GM18511 (cell line): ENCODE measurements around the gene EYS.
A peak's percentile ranks its signal among the peaks of the same experiment; 100 is the strongest.
"Not testable (repeated sequence)": the region's sequence is repeated elsewhere in the genome, so short reads cannot be mapped to it uniquely, and the experiment has no call there.

Experiments used
- ATAC-seq: cut with Tn5 transposase; IDR thresholded peaks from one replicate; pipeline ENCODE4 v1.9.1; 2021; ENCODE audit warnings: mild to moderate bottlenecking, moderate library complexity; ENCODE audit not compliant: unreplicated experiment

Gene EYS

DNA sequence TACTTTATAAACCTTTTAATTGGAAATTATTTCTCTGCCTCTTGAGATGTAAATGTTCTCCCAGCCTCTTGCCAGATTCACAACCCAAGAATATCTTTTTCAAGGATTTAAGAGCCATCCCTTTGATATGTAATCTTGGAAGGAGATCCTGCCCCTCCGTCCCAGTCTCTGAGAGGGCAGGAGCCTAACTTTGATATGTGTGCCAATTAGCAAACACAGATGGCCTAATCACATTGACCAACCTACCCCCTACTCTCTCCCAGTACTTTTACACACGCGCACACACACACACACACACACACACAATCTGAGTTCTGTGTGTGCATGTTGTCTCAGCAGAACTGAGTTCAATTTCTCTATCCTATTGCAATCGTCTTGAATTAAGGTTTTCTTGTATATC lies 1447.7 kb downstream of the EYS start:
- ATAC-seq = no peak

- ATAC-seq = no peak
Measured at GRCh38 chr6:64258752-64259151, 1448.3 kb downstream of the EYS start.

- no peak for ATAC-seq
Measured at GRCh38 chr6:64258302-64258701, 1448.7 kb downstream of the EYS start.

DNA sequence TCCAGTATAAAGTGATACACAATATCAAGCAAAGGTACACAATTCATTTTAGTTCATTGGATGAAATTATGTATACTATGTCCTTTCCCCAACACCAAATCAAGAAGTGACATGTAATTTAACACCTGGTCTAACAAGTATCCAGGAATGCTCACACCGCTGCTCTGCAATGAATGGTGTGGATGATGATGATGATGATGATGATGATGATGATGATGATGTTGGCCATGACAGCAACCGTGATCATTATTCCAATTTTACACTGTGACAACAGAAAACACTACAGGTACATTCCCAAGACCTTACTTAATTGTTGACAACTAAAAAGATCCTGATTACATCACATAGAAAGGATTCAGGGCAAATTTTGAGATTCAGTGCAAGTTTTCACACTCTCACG lies 1449.4 kb downstream of the EYS start:
- no peak for ATAC-seq

- ATAC-seq = no peak
Measured at GRCh38 chr6:64256483-64256882, 1450.5 kb downstream of the EYS start.

DNA sequence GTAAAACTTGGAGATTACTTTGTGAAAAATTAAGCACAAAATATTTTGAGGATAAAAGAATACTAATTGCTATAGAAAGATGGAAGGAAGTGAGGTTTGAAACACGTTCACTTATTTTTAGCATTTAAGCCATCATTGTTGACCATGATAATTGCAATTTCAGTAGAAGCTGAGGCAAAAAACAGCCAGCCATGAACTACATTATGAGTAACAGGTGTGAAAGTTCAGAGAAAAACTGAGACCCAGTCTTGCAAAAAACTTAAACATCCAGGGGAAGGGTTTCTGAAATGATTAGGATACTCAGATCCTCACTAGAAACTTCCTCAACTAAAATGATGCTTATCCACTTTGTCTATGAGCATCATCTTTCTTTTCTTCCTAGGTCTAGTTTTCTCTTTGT lies 1452.0 kb downstream of the EYS start:
- ATAC-seq = peak; percentile 49

DNA sequence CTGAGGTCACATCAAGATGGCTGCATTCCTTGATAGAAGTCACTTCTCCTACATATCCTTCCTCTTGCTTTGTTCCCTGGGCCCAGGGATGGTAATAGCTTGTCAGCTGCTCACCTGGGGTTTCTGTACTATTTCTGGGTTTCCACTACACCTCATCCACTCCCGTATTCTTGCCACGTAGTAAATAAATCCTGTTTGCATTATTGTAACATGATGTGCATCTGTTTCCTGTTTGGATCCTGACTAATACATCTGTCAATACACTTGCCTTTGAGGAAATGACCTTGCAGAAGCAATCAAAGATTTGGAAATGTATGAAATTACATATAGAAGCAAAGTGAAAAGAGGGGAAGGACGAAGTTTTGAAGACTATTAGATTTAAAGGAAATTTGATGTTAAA lies 1452.5 kb downstream of the EYS start:
- no peak for ATAC-seq

GRCh38 chr6:64252256-64252655 lies 1454.8 kb downstream of the EYS start:
- no peak for ATAC-seq

- ATAC-seq = no peak
Measured at GRCh38 chr6:64250126-64250525, 1456.9 kb downstream of the EYS start.

GRCh38 chr6:64249115-64249514 lies 1457.9 kb downstream of the EYS start:
- no peak for ATAC-seq

DNA sequence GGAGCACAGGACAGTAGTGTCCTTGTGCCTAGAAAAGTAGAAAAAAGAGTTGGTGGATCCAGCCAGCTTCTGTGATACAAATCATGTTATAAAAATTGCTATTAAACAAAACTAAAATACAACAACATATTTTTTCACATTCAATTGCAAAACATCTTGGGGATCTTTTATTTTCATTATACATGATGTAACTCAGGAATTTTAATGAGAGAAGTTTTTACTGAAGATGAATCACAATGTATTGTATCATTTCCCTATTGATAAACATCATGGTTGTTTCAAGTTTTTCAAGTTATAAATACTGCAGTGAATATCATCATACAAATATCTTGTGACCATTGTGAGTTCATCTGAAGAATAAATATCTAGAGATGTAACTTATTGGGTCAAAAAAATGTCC lies 1463.4 kb downstream of the EYS start:
- no peak for ATAC-seq

- ATAC-seq = not testable (repeated sequence)
Measured at GRCh38 chr6:64238908-64239307, 1468.1 kb downstream of the EYS start.

GRCh38 chr6:64238071-64238470 lies 1469.0 kb downstream of the EYS start:
- ATAC-seq = no peak

GRCh38 chr6:64233746-64234145 lies 1473.3 kb downstream of the EYS start:
- no peak for ATAC-seq

- ATAC-seq = no peak
Measured at GRCh38 chr6:64231928-64232327, 1475.1 kb downstream of the EYS start.

- no peak for ATAC-seq
Measured at GRCh38 chr6:64230530-64230929, 1476.5 kb downstream of the EYS start.

- ATAC-seq = no peak
Measured at GRCh38 chr6:64227863-64228262, 1479.2 kb downstream of the EYS start.

DNA sequence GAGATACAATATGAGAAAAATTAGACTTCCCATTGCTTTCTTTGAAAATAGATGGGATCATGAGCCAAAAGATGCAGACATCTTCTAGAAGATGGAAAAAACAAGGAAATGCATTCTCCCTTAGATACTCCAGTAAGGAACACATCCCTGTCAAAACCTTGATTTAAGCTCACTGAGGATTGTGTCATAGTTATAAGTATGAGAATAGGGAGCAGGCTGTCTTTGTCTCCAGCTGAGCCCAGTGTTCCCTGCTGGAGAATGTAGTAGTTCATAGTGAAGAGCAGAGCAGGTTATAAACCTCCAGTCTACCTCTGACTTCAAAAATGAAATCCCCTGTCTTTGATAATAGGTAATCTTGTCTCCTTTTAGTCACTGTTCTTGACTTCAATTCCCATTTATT lies 1481.5 kb downstream of the EYS start:
- no peak for ATAC-seq

- ATAC-seq = no peak
Measured at GRCh38 chr6:64224819-64225218, 1482.2 kb downstream of the EYS start.

- no peak for ATAC-seq
Measured at GRCh38 chr6:64221776-64222175, 1485.2 kb downstream of the EYS start.

DNA sequence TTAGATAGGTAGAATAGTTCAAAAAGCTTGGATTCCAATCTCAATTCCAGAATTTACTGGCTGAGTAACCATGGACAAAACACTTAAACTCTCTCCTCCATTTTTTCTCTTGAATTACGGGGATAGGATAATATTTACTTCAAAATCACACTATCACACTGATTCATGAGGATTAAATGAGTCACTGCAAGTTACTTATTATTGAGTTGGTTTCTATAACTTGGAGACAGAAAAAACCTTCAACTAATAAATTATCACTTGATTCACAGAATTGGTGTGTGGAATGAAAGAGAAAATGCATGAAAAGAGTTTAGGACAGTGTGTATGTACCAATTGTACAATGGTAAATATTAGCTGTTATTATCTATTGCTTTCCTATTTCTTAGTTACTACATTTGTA lies 1486.2 kb downstream of the EYS start:
- ATAC-seq = no peak

- ATAC-seq = peak; percentile 76
Measured at GRCh38 chr6:64217721-64218620, 1489.1 kb downstream of the EYS start.

- ATAC-seq = no peak
Measured at GRCh38 chr6:64214373-64214772, 1492.7 kb downstream of the EYS start.
